CD14-positive monocyte (primary cell): ENCODE data around the gene NIPBL. TPM values are rescaled to one million over a fixed set of nuclear protein-coding genes. Genes with fewer than 3 reads are reported as not detected.

Experiments used
- DNase-seq, 3 donors: peaks; one replicate each; pipeline ENCODE4 v3.0.0-alpha.2; 2011 to 2022
- H2AFZ ChIP-seq: 2 replicates; pipeline ENCODE4 v1.6.0; 2012; ENCODE audit warnings: mild to moderate bottlenecking, low read depth, low read length, inconsistent platforms; ENCODE audit not compliant: insufficient read depth, poor library complexity, severe bottlenecking
- H3K27ac ChIP-seq, 2 donors: 1 replicate in 1 of 2; 2 replicates in 1 of 2; pipeline ENCODE4 v1.5.1; 2012 to 2013; ENCODE audit warnings: low read length in 2 of 2, control low read depth in 1 of 2, inconsistent platforms in 1 of 2, low read depth in 1 of 2, mild to moderate bottlenecking in 1 of 2
- H3K27me3 ChIP-seq, 2 donors: one replicate each; pipeline versions ENCODE4 v1.6.0 to v1.6.1; 2011 to 2013; ENCODE audit warnings: low read length in 2 of 2; ENCODE audit not compliant: control insufficient read depth in 2 of 2, insufficient read depth in 2 of 2
- H3K36me3 ChIP-seq, 2 donors: replicated peaks in 1 of 2; 1 replicate in 1 of 2; 2 replicates in 1 of 2; pipeline versions ENCODE4 v1.5.1 to v1.6.1; 2012 to 2013; ENCODE audit warnings: low read length in 2 of 2, control low read depth in 1 of 2, inconsistent platforms in 1 of 2, mild to moderate bottlenecking in 1 of 2; ENCODE audit not compliant: insufficient read depth in 2 of 2, control insufficient read depth in 1 of 2
- H3K4me1 ChIP-seq, 2 donors: 1 replicate in 1 of 2; 2 replicates in 1 of 2; pipeline versions ENCODE4 v1.5.1 to v1.6.1; 2012 to 2013; ENCODE audit warnings: low read length in 2 of 2, control low read depth in 1 of 2, inconsistent platforms in 1 of 2, mild to moderate bottlenecking in 1 of 2, moderate library complexity in 1 of 2; ENCODE audit not compliant: insufficient read depth in 2 of 2, control insufficient read depth in 1 of 2
- H3K4me2 ChIP-seq: replicated peaks from 2 replicates; pipeline ENCODE3; 2012; ENCODE audit warnings: low read length, moderate library complexity, mild to moderate bottlenecking; ENCODE audit not compliant: poor library complexity, severe bottlenecking; ENCODE audit errors: extremely low read depth
- H3K4me3 ChIP-seq, 3 experiments: fragments of 200-600 bp in 1 of 3; sonication (generic) in 1 of 3; replicated peaks in 1 of 3; 1 replicate in 2 of 3; 2 replicates in 1 of 3; pipeline ENCODE4 v1.5.1; 2011 to 2013; ENCODE audit warnings: low read length in 3 of 3, mild to moderate bottlenecking in 3 of 3, control low read depth in 2 of 3, low read depth in 2 of 3, inconsistent platforms in 1 of 3, moderate library complexity in 1 of 3
- H3K79me2 ChIP-seq: 2 replicates; pipeline ENCODE4 v1.6.0; 2012; ENCODE audit warnings: mild to moderate bottlenecking, control low read depth, inconsistent platforms, low read length, moderate library complexity; ENCODE audit not compliant: insufficient read depth
- H3K9ac ChIP-seq: 2 replicates; pipeline ENCODE4 v1.6.0; 2017; ENCODE audit warnings: low read length, mild to moderate bottlenecking; ENCODE audit not compliant: insufficient read depth, poor library complexity, severe bottlenecking
- H3K9me3 ChIP-seq, 2 donors: replicated peaks in 1 of 2; 1 replicate in 1 of 2; 2 replicates in 1 of 2; pipeline versions ENCODE4 v1.5.1 to v1.6.1; 2012 to 2013; ENCODE audit warnings: low read length in 2 of 2, control low read depth in 1 of 2; ENCODE audit not compliant: control insufficient read depth in 1 of 2, insufficient read depth in 1 of 2
- H4K20me1 ChIP-seq: 2 replicates; pipeline ENCODE4 v1.6.0; 2012; ENCODE audit warnings: mild to moderate bottlenecking, low read length, control low read depth, moderate library complexity; ENCODE audit not compliant: insufficient read depth
- H3K27ac Mint-ChIP-seq, 7 donors: one replicate each; pipeline ENCODE4 v1.8.0; 2020; ENCODE audit warnings: mild to moderate bottlenecking in 7 of 7, mixed read lengths in 7 of 7, moderate library complexity in 6 of 7, inconsistent platforms in 2 of 7
- H3K27me3 Mint-ChIP-seq, 3 donors: one replicate each; pipeline ENCODE4 v1.8.0; 2021 to 2022; ENCODE audit warnings: low read depth in 3 of 3, mild to moderate bottlenecking in 3 of 3, mixed read lengths in 3 of 3, moderate library complexity in 3 of 3, inconsistent platforms in 1 of 3
- H3K36me3 Mint-ChIP-seq, 2 donors: one replicate each; pipeline ENCODE4 v1.8.0; 2020; ENCODE audit warnings: mixed read lengths in 2 of 2, inconsistent platforms in 1 of 2, mild to moderate bottlenecking in 1 of 2
- H3K4me1 Mint-ChIP-seq: one replicate; pipeline ENCODE4 v1.8.0; 2020; ENCODE audit warnings: mild to moderate bottlenecking, mixed read lengths
- H3K4me3 Mint-ChIP-seq, 2 donors: one replicate each; pipeline ENCODE4 v1.8.0; 2020; ENCODE audit warnings: mild to moderate bottlenecking in 2 of 2, mixed read lengths in 2 of 2, moderate library complexity in 1 of 2
- H3K9me3 Mint-ChIP-seq, 7 donors: one replicate each; pipeline ENCODE4 v1.8.0; 2020 to 2022; ENCODE audit warnings: mixed read lengths in 7 of 7, mild to moderate bottlenecking in 6 of 7, moderate library complexity in 6 of 7, inconsistent platforms in 2 of 7
- CTCF ChIP-seq: fragments of 200-600 bp; IDR thresholded peaks from one replicate; pipeline ENCODE4 v1.8.0; 2022; ENCODE audit warnings: antibody characterized with exemption, mild to moderate bottlenecking
- WGBS: methylation state at CpG from one replicate; pipeline ENCODE4 v1.1.5; 2013; ENCODE audit warnings: missing lambda C conversion rate; ENCODE audit not compliant: insufficient coverage; 5-methylcytosine and 5-hydroxymethylcytosine counted together
- intact Hi-C, 2 donors: fragments of 100-400 bp; cut with micrococcal nuclease; formaldehyde crosslinking; loops; one replicate each; pipeline versions ENCODE4 v1.15.0 to v1.15.1; 2023
- polyA plus RNA-seq, 3 donors: library from polyadenylated mRNA; depleted of rRNA in 1 of 3; unstranded in 2 of 3; stranded (reverse) in 1 of 3; fragments of 300-500 nt in 2 of 3; fragments of >200 nt in 1 of 3; fragmentation: Illumina TruSeq in 2 of 3; gene quantifications; 1 replicate in 2 of 3; 2 replicates in 1 of 3; pipeline ENCODE4 v1.2.3, GENCODE V29; 2012 to 2021

The NIPBL gene
- polyA plus RNA-seq, 3 donors, result 6.6 to 36.0 (median 16.2) TPM

- Mint-ChIP-seq H3K36me3 (peaks cover 15 to 16% of the 10 kb centered on the region in 2 donors), H3K27me3 (peaks cover 0 to 4% (median 0%) of the 10 kb centered on the region in 3 donors), H3K27ac (no peak overlapping the region), H3K4me3 (no peak overlapping the region), H3K4me1 (peaks cover 15% of the 10 kb centered on the region), H3K9me3 (peaks cover 0 to 9% (median 3%) of the 10 kb centered on the region in 7 donors)
- no peak overlapping the region for H3K4me3 ChIP-seq
- H3K9me3 ChIP-seq, result no peaks in the 10 kb centered on the region
- H4K20me1 ChIP-seq, result no peaks in the 10 kb centered on the region
- no peak overlapping the region for H3K9ac ChIP-seq
- peaks cover 0 to 2% of the 10 kb centered on the region in 2 donors for H3K36me3 ChIP-seq
- no peak overlapping the region for H3K27ac ChIP-seq
- H3K79me2 ChIP-seq, result no peaks in the 10 kb centered on the region
- DNase-seq, result no peak
- no peaks in the 10 kb centered on the region for H3K27me3 ChIP-seq
- no peak overlapping the region for H2AFZ ChIP-seq
- 95% methylated on average over 1 of the region's 1 CpG for WGBS
- H3K4me2 ChIP-seq, result no peak overlapping the region
- TF ChIP-seq CTCF, result no peak
- intact Hi-C loops, result no loop called here
- peaks cover 7 to 9% of the 10 kb centered on the region in 2 donors for H3K4me1 ChIP-seq
Measured at GRCh38 chr5:37110135-37110534, 233.6 kb downstream of the NIPBL start.

- peak overlapping the region in 3 of 7 donors; percentile 62 to 87 (median 81) for H3K27ac Mint-ChIP-seq
- H4K20me1 ChIP-seq, result no peaks in the 10 kb centered on the region
- peak overlapping the region in 1 of 2 donors; percentile 70 for H3K27ac ChIP-seq
- H3K4me2 ChIP-seq, result peak overlapping the region; percentile 49
- H3K36me3 ChIP-seq, result peaks cover 0 to 2% of the 10 kb centered on the region in 2 donors
- no peaks in the 10 kb centered on the region for H3K79me2 ChIP-seq
- peak overlapping the region in 2 of 3 experiments; percentile 25 to 60 for H3K4me3 ChIP-seq
- peak in 1 of 3 donors; percentile 5 for DNase-seq
- peak overlapping the region; percentile 62 for H2AFZ ChIP-seq
- H3K9ac ChIP-seq, result peak overlapping the region; percentile 34
- no peaks in the 10 kb centered on the region for H3K27me3 ChIP-seq
- H3K4me3 Mint-ChIP-seq, result peak overlapping the region; percentile 43 to 77
- H3K9me3 ChIP-seq, result no peaks in the 10 kb centered on the region
- no CpG with 5 or more reads among the region's 4 CpGs for WGBS
- intact Hi-C loops, result no loop called here
- H3K36me3 Mint-ChIP-seq, result peaks cover 15 to 18% of the 10 kb centered on the region in 2 donors
- H3K9me3 Mint-ChIP-seq, result peaks cover 0 to 9% (median 3%) of the 10 kb centered on the region in 7 donors
- peaks cover 15% of the 10 kb centered on the region for H3K4me1 Mint-ChIP-seq
- peaks cover 7 to 9% of the 10 kb centered on the region in 2 donors for H3K4me1 ChIP-seq
- H3K27me3 Mint-ChIP-seq, result peaks cover 0 to 4% (median 0%) of the 10 kb centered on the region in 3 donors
- no peak for TF ChIP-seq CTCF
Measured at GRCh38 chr5:37111426-37112382, 235.1 kb downstream of the NIPBL start.
